GM19468 (cell line): ENCODE data around the gene SLC22A23.

Experiments used
- ATAC-seq: cut with Tn5 transposase; IDR thresholded peaks from one replicate; pipeline ENCODE4 v1.9.1; 2021; ENCODE audit warnings: mild to moderate bottlenecking, moderate library complexity, moderate number of reproducible peaks; ENCODE audit not compliant: unreplicated experiment; ENCODE audit errors: extremely low read depth

SLC22A23 gene

DNA sequence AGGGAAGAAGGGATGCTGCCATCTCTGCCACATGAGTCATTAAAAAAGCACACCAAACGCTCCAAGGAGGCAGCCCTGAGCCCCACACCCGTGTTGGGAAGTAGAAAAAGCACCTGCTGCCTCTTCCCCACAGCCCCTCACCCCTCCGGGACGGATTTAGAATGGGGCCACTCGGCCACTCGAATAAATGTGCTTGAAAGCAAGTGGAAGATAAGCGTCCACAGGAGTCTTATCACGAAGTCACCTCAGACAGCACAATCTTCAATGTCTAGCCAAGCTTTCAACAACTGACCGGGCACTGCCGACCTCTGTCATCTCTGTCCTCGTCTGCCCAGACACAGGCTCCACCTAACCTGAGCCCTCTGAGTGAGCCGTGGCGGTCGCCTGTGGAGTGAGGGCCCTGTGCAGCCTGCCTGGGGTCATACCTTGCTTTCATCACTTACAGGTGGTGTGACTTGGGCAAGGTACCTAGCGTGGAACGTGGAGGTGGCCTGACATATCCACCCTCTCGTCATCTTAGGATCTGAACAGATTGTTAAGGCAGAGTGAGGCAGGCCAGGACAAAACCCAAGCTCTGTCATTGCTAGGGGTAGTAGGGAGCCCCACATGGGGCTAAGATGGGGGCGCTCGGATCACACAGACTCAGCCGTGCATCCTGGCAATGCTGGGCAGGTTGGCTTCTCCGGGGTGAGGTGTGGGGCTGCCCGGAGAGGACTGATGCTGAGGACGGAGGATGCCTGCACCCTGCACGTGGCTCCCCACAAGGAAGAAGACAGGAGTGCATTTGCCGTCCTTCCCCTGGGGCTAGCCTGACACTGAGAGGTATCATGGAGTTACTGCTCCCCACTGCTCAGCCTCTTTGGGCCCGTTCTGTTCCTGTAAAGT, 163.3 kb downstream of the SLC22A23 start:
- no peak for ATAC-seq

DNA sequence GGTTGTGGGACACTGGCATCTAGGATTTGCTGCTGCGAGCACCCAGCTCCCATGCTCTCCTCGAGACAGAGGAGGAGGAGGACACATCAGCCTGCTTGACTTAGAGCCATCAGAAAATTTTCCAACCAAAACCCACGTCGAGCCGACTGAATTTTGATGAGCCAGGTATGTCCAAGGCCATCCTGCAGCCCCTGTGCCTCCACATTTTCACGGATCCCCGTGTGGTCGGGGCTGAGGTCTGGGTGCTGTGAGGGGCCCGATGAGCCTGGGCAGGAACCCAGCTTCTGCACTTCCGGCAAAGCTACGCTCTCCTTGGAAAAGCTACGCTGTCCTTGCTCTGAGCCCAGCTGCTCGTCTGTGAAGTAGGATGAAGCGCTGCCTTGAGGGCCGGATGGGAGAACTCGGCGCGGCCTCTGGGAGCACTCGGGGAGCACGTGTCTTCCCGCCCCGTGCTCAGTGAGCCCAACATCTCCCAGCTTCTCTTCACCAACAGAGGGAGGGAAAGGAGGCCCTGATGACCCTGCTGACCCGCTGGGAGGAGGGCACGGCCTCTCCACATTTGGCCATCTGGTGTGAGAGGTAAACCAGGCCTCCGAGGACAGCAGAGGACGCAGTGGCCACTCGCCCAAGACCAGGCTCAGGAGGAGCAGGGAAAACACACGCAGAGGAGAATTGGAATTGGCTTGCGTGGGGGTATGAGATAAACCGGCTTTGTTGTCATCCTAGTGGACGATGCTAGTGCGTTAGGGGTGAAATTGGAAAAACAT, 164.2 kb downstream of the SLC22A23 start:
- no peak for ATAC-seq

- no peak for ATAC-seq
Measured at GRCh38 chr6:3291987-3292386, 164.9 kb downstream of the SLC22A23 start.

GRCh38 chr6:3291346-3291745, 165.5 kb downstream of the SLC22A23 start:
- no peak for ATAC-seq

DNA sequence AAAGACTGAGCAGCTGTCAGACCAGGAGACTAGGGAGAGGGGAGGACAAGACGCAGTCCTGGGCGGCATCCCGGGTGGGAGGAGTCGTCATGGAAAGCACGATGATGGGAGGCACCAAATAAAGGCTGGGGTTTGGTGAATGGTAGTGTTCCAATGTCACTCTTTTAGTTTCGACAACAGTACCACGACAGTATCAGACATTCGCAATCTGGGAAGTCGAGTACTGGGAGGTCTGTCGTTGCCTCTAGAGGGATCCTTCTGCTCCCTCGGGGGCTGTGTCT, 166.0 kb downstream of the SLC22A23 start:
- ATAC-seq: no peak

DNA sequence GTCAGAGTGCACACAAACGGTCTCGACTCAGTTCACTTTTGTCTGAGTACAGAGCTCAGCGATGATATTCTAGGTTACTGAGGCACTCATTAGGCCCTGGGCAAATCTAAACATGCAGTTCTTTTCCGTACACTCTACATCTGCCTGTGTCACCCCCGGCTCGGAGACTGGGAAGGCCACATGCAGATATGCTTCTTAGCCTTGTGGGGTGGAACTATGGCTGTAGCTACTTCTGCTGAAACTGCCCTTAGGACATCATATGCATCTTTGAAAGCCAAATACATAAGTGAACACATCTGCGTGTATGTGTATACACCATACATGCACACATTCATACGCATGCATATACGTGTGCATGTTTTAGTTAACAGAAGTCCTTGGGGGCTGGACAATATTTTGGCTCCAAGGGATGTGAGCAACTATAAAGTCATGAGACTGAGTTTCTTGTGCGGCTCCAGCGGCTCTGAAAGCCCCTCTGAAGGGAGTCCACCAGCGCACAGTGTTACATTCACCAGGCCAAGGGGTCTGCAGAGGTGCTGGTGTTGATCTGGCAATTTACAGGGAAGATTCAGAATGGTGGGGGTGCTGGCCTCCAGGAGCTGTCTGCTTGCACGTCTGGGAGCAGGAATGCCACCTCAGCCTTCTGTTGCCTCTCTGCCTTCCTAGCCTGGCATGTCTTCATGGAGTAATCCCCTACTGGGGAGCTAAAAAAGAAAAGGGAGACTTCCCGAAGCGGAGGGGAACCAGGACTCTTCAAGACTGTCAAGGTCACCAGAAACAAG, 166.5 kb downstream of the SLC22A23 start:
- no peak for ATAC-seq

- ATAC-seq: no peak
Measured at GRCh38 chr6:3289664-3290055, 167.2 kb downstream of the SLC22A23 start.

GRCh38 chr6:3288711-3289663, 167.9 kb downstream of the SLC22A23 start:
- no peak for ATAC-seq

GRCh38 chr6:3287976-3288707, 168.7 kb downstream of the SLC22A23 start:
- no peak for ATAC-seq

- no peak for ATAC-seq
Measured at GRCh38 chr6:3287308-3287707, 169.5 kb downstream of the SLC22A23 start.

DNA sequence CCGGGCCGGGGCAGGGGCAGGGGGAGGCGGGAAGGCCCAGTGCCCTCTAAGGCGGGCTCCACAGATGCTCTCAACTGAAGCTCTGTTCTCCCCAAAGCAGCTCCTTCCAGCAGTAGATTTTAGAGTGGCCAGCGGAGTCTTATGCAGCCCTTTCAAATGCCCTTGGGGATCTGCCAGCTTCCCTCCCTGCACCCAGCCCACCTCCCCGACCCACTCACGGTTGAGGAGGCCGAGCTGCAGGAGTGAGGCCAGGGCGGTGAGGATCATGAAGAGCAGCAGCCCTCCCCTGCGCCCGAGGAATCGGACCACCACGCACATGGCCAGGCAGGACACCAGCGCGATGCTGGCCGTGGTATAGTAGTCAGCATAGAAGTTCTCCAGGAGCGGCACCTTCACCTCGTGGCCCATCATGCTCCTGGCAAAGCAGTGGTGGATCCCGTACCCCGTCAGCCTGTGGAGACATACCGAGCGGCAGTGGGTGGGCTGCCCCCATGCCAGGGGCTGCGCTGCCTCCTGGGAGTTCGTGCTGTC, 170.1 kb downstream of the SLC22A23 start:
- ATAC-seq: no peak

- ATAC-seq: no peak
Measured at GRCh38 chr6:3285732-3286131, 171.1 kb downstream of the SLC22A23 start.

GRCh38 chr6:3285049-3285639, 171.7 kb downstream of the SLC22A23 start:
- ATAC-seq: no peak

DNA sequence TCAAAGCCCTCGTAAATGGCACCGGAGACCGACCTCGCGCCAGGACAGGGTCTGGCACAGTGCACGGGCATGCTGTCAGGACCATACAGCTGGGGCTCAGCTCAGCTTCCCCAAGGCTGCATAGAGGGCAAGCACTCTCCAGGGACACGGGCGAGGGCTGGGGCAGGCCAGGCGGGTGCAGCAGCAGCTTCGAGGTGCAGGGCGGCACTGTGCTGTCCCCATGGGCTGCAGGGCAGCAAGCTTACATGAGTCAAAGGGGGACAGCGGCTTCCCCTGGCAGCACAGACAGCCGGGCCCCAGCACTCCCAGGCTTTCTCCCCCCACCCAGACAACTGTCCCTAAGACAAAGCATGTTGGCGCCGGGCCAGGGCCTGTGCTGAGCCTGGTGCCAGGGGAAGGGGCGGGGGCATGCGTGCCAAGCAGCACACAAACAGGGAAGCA, 172.4 kb downstream of the SLC22A23 start:
- no peak for ATAC-seq

DNA sequence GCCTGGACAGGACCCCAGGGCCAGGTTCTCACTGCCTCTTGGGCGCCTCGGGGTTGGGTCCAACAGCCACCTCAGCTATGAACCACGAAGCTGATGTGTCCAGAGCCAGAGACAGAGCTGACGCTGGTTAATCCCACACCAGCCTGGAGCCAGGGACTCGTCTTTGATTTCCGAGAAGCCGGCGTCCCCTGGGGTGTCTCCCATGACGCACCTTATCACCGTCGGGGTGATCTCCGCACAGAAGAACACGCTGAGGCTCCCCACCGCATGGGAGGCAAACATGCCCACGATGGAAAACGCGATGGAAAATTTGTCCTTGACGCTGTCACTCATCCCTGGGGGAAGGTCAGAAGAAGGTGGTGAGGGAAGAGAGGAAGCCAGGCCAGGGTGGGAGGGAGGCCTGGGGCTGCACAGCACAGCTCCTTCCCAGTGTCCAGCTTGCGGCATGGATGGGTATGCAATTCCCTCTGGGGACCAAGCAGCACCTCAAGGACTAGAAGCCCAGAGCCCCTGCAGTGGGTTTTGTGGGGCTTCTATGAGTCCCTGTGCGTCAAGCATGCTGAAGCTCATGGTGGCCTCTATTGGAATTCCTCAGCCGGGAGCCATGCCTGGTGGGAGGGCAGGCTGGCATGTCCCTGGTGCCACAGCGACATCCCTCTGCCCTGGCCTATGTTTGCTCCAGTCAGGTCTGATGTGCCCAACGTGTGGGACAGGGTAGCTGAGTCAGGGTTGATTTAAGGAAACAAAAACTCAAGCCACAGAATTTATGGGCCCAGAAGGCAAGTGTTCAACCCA, 173.0 kb downstream of the SLC22A23 start:
- ATAC-seq: no peak

- no peak for ATAC-seq
Measured at GRCh38 chr6:3283241-3283640, 173.6 kb downstream of the SLC22A23 start.

DNA sequence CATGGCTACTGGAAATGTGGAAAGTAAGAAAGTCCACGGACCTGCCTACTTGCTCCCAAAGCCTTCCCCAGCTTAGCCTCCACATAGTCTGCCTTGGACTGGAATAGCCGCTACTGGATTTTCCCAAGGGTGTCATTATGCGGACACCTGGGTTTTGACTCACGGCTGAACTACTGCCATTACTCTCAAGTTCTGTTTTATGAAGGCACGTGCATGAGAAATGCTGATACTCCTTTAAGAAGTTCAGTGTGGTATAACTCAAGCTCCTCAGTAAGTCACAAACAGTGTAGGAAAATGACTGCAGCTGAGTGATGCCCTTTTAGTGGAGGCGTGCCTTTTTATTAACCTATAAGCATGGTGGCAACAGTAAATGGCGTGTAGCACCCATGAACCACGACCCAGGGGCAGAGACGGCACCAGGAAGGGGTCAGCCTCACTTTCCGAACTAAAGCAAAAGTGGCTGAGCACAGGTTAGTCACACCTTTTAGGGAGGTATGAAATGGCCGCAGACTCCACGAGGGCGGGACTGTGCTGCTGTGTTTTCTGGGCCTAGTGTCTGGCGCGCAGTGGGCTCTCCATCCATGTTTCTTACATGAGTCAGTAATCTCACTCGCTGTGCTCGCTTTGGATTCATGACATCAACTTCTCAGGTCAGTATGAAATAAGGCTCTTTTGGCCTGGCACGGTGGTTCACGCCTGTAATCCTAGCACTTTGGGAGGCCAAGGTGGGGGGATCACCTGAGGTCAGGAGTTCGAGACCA, 174.2 kb downstream of the SLC22A23 start:
- ATAC-seq: no peak
